ENCODE results near the gene GAA.

Gene GAA

GRCh38 chr17:80117491-80118401, 16.4 kb downstream of the GAA start:
- DNase-seq (ENCODE audit: low read depth) = no peak

GRCh38 chr17:80118601-80119270, 17.4 kb downstream of the GAA start:
- DNase-seq (ENCODE audit: low read depth) = no peak

GRCh38 chr17:80119271-80119791, 17.9 kb downstream of the GAA start:
- DNase-seq (ENCODE audit: low read depth) = no peak

- DNase-seq (ENCODE audit: low read depth) = no peak
These were observed 18.5 kb downstream of the GAA start for GRCh38 chr17:80119839-80120238.

GRCh38 chr17:80122026-80122575, 20.7 kb downstream of the GAA start:
- no peak for DNase-seq (ENCODE audit: low read depth)

GRCh38 chr17:80122926-80123505, 21.6 kb downstream of the GAA start:
- no peak for DNase-seq (ENCODE audit: low read depth)

- no peak for DNase-seq (ENCODE audit: low read depth)
These were observed 22.4 kb downstream of the GAA start for GRCh38 chr17:80123791-80124190.

- DNase-seq (ENCODE audit: low read depth) = no peak
These were observed 23.1 kb downstream of the GAA start for GRCh38 chr17:80124351-80124981.

- no peak for DNase-seq (ENCODE audit: low read depth)
These were observed 24.5 kb downstream of the GAA start for GRCh38 chr17:80125656-80126448.

- no peak for DNase-seq (ENCODE audit: low read depth)
These were observed 25.0 kb downstream of the GAA start for GRCh38 chr17:80126449-80126715.

- DNase-seq (ENCODE audit: low read depth) = no peak
These were observed 27.7 kb downstream of the GAA start for GRCh38 chr17:80129006-80129565.

- no peak for DNase-seq (ENCODE audit: low read depth)
These were observed 29.6 kb downstream of the GAA start for GRCh38 chr17:80130992-80131391.

- no peak for DNase-seq (ENCODE audit: low read depth)
These were observed 31.7 kb downstream of the GAA start for GRCh38 chr17:80132906-80133625.

GRCh38 chr17:80133626-80133970, 32.2 kb downstream of the GAA start:
- no peak for DNase-seq (ENCODE audit: low read depth)

- DNase-seq (ENCODE audit: low read depth) = no peak
These were observed 35.8 kb downstream of the GAA start for GRCh38 chr17:80137131-80137530.

GRCh38 chr17:80138856-80139426, 37.6 kb downstream of the GAA start:
- DNase-seq (ENCODE audit: low read depth) = no peak

- no peak for DNase-seq (ENCODE audit: low read depth)
These were observed 40.2 kb downstream of the GAA start for GRCh38 chr17:80141463-80142165.

- no peak for DNase-seq (ENCODE audit: low read depth)
These were observed 41.5 kb downstream of the GAA start for GRCh38 chr17:80142929-80143328.

All from stimulated activated CD8-positive, alpha-beta memory T cell treated with anti-CD3 and anti-CD28 coated beads, Interleukin-15, amount 100 ng/mL, for 1 hour (primary cell).